Measurements from ENCODE around the gene ECSCR.

DNA sequence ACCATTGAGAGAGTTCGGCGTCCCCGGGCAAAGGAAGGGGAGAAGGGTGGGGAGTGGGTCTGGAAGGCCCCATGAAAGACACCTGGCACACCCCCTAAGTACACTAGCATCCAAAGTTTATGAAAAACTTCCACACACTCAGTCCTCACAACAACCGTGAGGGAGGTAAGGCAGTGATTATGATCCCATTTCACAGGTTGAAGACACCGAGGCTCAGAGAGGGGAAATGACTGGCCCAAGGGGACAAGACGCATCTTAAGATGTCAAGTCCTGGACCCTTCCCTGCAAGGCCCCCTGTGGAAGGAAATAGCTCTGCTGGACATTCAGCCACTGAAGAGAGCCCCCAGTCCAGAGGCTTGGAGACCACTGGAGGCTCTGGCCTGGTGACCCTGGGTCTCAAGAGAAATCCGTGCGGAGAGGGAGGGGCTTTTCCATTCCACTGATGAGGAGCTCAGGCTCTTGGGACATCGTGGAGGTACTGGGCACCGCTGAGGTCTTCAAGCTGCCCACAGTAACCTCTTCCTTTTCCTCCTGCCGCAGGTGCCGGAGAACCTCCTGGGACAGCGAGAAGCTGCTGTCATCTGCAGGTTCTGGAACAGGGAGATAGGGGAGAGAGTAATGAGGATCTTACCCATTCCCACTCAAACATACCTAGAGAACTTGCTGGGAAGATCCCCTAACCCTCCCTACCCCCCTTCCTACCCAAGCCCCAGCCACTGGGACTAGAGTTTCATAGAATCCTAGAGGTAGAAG, 13.5 kb upstream of the ECSCR start:
- TF ChIP-seq, protein P1, sequence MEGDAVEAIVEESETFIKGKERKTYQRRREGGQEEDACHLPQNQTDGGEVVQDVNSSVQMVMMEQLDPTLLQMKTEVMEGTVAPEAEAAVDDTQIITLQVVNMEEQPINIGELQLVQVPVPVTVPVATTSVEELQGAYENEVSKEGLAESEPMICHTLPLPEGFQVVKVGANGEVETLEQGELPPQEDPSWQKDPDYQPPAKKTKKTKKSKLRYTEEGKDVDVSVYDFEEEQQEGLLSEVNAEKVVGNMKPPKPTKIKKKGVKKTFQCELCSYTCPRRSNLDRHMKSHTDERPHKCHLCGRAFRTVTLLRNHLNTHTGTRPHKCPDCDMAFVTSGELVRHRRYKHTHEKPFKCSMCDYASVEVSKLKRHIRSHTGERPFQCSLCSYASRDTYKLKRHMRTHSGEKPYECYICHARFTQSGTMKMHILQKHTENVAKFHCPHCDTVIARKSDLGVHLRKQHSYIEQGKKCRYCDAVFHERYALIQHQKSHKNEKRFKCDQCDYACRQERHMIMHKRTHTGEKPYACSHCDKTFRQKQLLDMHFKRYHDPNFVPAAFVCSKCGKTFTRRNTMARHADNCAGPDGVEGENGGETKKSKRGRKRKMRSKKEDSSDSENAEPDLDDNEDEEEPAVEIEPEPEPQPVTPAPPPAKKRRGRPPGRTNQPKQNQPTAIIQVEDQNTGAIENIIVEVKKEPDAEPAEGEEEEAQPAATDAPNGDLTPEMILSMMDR (IDR thresholded peaks at IDR 0.05), result no peak
- TF ChIP-seq EZH2 (IDR thresholded peaks at IDR 0.05; ENCODE audit: borderline replicate concordance, insufficient read depth, low read depth, low read length, poor library complexity, severe bottlenecking), result no peak

All from B cell (primary cell).